ENCODE data around the gene BRPF1. TPM values are rescaled to one million over a fixed set of nuclear protein-coding genes. Genes with fewer than 3 reads are reported as not detected.

BRPF1 gene
- polyA plus RNA-seq, 1 of the 3 experiments (the other 2 are of a cell fraction), result 13.0 TPM

GRCh38 chr3:9754678-9755077 is 23.1 kb downstream of the BRPF1 start:
- Histone ChIP-seq H3K4me3 (ENCODE audit: low read depth in 2 of 2, low read length in 1 of 2) (no peak overlapping the region), H3K9me2 (no peaks in the 10 kb centered on the region), H3K9me3 (no peaks in the 10 kb centered on the region), H3K4me1 (ENCODE audit: control insufficient read depth in 1 of 2, insufficient read depth in 2 of 2, low read depth in 1 of 2, low read length in 1 of 2) (peaks cover 0 to 12% of the 10 kb centered on the region in 2 experiments; a peak in 1 of 4 replicates), H3K9ac (no peak overlapping the region), H2AFZ (ENCODE audit: low read depth) (no peak overlapping the region), H3F3A (replicated peaks; ENCODE audit: insufficient read depth) (no peaks in the 10 kb centered on the region), H3K27ac (ENCODE audit: low read depth in 2 of 2, low read length in 1 of 2) (no peak overlapping the region), H3K4me2 (no peak overlapping the region), H3K27me3 (ENCODE audit: insufficient read depth) (no peaks in the 10 kb centered on the region), H4K20me1 (ENCODE audit: insufficient read depth) (no peaks in the 10 kb centered on the region), H3K79me2 (ENCODE audit: insufficient read depth) (peaks cover 23% of the 10 kb centered on the region), H3K36me3 (replicated peaks in 1 of 2; ENCODE audit: control insufficient read depth in 1 of 2, insufficient read depth in 2 of 2, low read length in 1 of 2) (peaks cover 29 to 34% of the 10 kb centered on the region in 2 experiments)
- DNase-seq, result no peak
- TF ChIP-seq GABPA (IDR thresholded peaks at IDR 0.05; ENCODE audit: low read depth) (no peak), SIN3A (IDR thresholded peaks at IDR 0.05; ENCODE audit: borderline replicate concordance, low read depth, low read length) (no peak), MXI1 (IDR thresholded peaks at IDR 0.05; ENCODE audit: low read depth, low read length) (no peak), FOSL2 (IDR thresholded peaks at IDR 0.05; ENCODE audit: borderline replicate concordance, low read depth) (no peak), NFIC (IDR thresholded peaks at IDR 0.05; ENCODE audit: borderline replicate concordance) (no peak), MAX (IDR thresholded peaks at IDR 0.05; ENCODE audit: low read depth) (no peak), REST (IDR thresholded peaks at IDR 0.05; ENCODE audit: low read depth, low read length) (no peak), RAD21 (IDR thresholded peaks at IDR 0.05; ENCODE audit: low read length) (no peak), NRF1 (IDR thresholded peaks at IDR 0.05; ENCODE audit: low read depth, low read length) (no peak), ZBTB33 (IDR thresholded peaks at IDR 0.05; ENCODE audit: borderline replicate concordance, low read depth) (no peak), FOXM1 (IDR thresholded peaks at IDR 0.05; ENCODE audit: low read depth) (no peak), JUND (IDR thresholded peaks at IDR 0.05) (no peak), USF1 (IDR thresholded peaks at IDR 0.05; ENCODE audit: borderline replicate concordance, low read depth) (no peak)
- 88% methylated on average over 4 of the region's 8 CpGs for WGBS (ENCODE audit: low lambda C conversion rate)
- CTCF ChIA-PET, result no interaction called here
- POLR2A ChIA-PET, result no interaction called here
